HCEC 1CT (cell line): ENCODE results near the gene GJA1.

Experiments
- DNase-seq: peaks from one replicate; pipeline ENCODE4 v3.0.0-alpha.2; 2017

Gene GJA1

DNA sequence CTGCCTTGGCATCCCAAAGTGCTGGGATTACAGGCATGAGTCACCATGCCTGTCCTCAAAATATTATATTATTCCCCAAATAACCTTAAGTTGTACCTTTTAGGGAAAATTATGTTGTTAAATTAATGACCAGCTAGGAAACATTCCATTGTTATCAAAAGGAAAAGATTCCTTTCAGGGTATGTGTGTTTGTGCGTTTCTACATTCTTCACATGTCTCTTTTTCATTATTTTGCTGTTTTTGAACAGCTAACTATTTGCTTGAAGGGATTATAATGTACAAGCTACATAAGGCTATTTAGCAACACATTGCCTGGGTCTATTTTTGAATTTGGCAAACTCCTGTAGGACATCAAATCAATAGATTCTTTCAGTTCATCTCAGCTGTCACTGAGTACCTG is 57.1 kb downstream of the GJA1 start:
- DNase-seq, result no peak

DNA sequence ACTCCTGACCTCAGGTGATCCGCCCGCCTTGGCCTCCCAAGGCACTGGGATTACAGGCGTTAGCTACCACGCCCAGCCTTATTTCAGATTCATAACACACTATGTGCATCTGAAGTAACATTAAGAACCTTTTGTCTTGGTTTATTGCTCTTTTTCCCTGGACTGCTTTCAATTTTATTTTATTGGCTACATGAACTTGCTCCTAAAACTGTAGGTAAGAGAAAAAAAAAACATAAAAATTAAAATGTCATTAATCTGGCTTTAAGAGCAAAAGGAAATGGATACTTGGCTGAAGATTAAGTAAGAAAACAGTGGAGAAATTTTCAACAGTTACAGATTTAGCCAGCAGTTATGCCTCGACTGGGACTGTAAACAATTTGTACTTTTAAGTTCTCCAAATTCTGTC is 62.5 kb downstream of the GJA1 start:
- DNase-seq, result no peak

DNA sequence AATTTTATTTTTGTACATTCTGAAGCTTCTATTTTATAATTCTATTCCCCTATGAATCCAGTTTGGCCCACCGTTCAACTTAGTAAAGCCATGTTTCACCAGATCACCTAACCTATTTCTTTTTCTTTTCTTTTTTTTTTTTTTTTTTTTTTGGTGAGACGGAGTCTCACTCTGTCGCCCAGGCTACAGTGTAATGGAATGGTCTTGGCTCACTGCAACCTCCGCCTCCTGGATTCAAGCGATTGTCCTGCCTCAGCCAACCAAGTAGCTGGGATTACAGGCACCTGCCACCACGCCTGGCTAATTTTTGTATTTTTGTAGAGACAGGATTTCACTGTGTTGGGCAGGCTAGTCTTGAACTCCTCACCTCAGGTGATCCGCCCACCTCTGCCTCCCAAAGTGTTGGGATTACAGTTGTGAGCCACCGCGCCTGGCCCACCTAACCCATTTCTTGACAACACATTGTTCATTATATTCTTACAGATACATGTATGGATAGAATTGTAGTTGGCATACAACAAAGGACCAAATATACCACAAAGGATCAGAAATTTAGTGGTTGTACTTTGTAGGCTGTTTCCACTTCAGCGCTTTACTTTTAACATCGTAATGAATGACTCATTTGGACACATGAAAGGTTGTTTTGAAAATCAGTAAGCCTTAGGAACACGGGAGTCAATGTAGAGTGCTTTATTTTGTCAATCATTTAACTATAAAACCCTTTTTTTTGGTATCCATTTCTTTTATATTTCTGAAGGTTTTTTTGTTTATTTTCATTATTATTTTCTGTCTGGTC is 63.2 kb downstream of the GJA1 start:
- DNase-seq, result no peak
